Heart left ventricle (tissue), 16 donors: ENCODE data around the gene SSC5D. TPM values are rescaled to one million over a fixed set of nuclear protein-coding genes. Genes with fewer than 3 reads are reported as not detected.
A peak's percentile ranks its signal among the peaks of the same experiment; 100 is the strongest.

Source experiments
- ATAC-seq, 4 donors: fragments of 200-7000 bp; cut with Tn5 transposase; one replicate each; pipeline ENCODE4 v1.9.1; 2020 to 2022; ENCODE audit warnings: moderate library complexity in 4 of 4, mild to moderate bottlenecking in 3 of 4, moderate number of reproducible peaks in 1 of 4
- DNase-seq, 5 donors: peaks; one replicate each; pipeline ENCODE4 v3.0.0-alpha.2; 2020
- H3K27ac ChIP-seq, 12 donors: fragments of 200-600 bp; sonication (generic) in 4 of 12; one replicate each; pipeline versions ENCODE4 v1.5.0 to v1.8.0; 2016 to 2022; ENCODE audit warnings: mild to moderate bottlenecking in 2 of 12
- H3K27me3 ChIP-seq, 9 donors: fragments of 200-600 bp; sonication (generic) in 2 of 9; one replicate each; pipeline versions ENCODE4 v1.5.1 to v1.8.0; 2016 to 2022; ENCODE audit warnings: mild to moderate bottlenecking in 3 of 9
- H3K36me3 ChIP-seq, 9 donors: fragments of 200-600 bp; sonication (generic) in 2 of 9; one replicate each; pipeline versions ENCODE4 v1.5.0 to v1.8.0; 2018 to 2022; ENCODE audit warnings: mild to moderate bottlenecking in 2 of 9
- H3K4me1 ChIP-seq, 12 donors: fragments of 200-600 bp; sonication (generic) in 4 of 12; one replicate each; pipeline versions ENCODE4 v1.5.0 to v1.8.0; 2016 to 2022; ENCODE audit warnings: mild to moderate bottlenecking in 3 of 12
- H3K4me3 ChIP-seq, 12 donors: fragments of 200-600 bp; sonication (generic) in 4 of 12; one replicate each; pipeline versions ENCODE4 v1.5.0 to v1.8.0; 2017 to 2022; ENCODE audit warnings: mild to moderate bottlenecking in 9 of 12, moderate library complexity in 4 of 12
- H3K9me3 ChIP-seq, 12 donors: fragments of 200-600 bp; sonication (generic) in 4 of 12; one replicate each; pipeline versions ENCODE4 v1.5.0 to v1.8.0; 2016 to 2022; ENCODE audit warnings: mild to moderate bottlenecking in 1 of 12
- CTCF ChIP-seq, 12 donors: fragments of 200-600 bp; sonication (generic) in 4 of 12; IDR thresholded peaks; one replicate each; pipeline versions ENCODE4 v1.5.0 to v1.8.0; 2018 to 2022; ENCODE audit warnings: antibody characterized with exemption in 12 of 12, mild to moderate bottlenecking in 5 of 12
- POLR2A ChIP-seq, 2 donors: fragments of 450-650 bp; IDR thresholded peaks; one replicate each; pipeline ENCODE4 v1.6.1; 2017; ENCODE audit warnings: antibody characterized with exemption in 2 of 2, mild to moderate bottlenecking in 2 of 2, moderate library complexity in 2 of 2
- WGBS, 4 donors: extraction: QIAGEN DNeasy Blood & Tissue Kit in 2 of 4; methylation state at CpG; one replicate each; pipeline versions ENCODE4 v1.1.5 to v1.1.7; 2013 to 2018; 5-methylcytosine and 5-hydroxymethylcytosine counted together
- intact Hi-C, 10 donors: fragments of 100-400 bp; cut with DNase I; formaldehyde crosslinking; loops; one replicate each; pipeline versions ENCODE4 v1.11.1 to v1.14.2; 2022
- polyA plus RNA-seq, 2 donors: library from polyadenylated mRNA; stranded (reverse); fragments of 200-250 nt; gene quantifications; one replicate each; pipeline ENCODE4 v1.2.3, GENCODE V29; 2013
- total RNA-seq, 9 donors: library from RNA; depleted of rRNA in 2 of 9; stranded (reverse); fragments of >200 nt in 2 of 9; fragmentation: NEBNext Ultra II Directional in 3 of 9; extraction: Animal tissue kit (Norgen Biotek cat#: 25700) in 3 of 9; gene quantifications; one replicate each; pipeline versions ENCODE4 v1.1.0 to v1.2.4, GENCODE V29; 2016 to 2023
- donor health status: ischemic (EF 13 %, LVEDD 7.1; RV severe dilation, severe dysfunction).
- donor health status: healthy with polysubstance abuse.
- donor health status: DM: no; HTN: yes; CAD: no.
- donor health status: DM: no; HTN: no; CAD: no.
- donor health status: ischemic (EF 25% LVEDD 6.9; RV normal size, moderate dysfunction).
- donor health status: ischemic (EF 25% LVEDD 5.7; RV mildly dilated, moderate dysfunction).
- donor health status: healthy.
- donor health status: DM: yes; HTN: yes; CAD: no.
- donor health status: ischemic (EF 35%, LVEDD 5.7; RV mildly dilated, moderate dysfunction).
- donor health status: nonischemic (EF 11% LVEDD 7.7; RV severe dilation, severe dysfunction).
- donor health status: DM: yes; HTN: yes; CAD: no.
- donor health status: PGD.
- donor health status: ischemic (EF 29% LVEDD 5.4; RV normal size, mild dysfunction).
- donor health status: nonischemic (EF 23%, LVEDD 6.1; RV moderate dilation, normal function).

Gene SSC5D
- total and polyA plus RNA-seq, 11 donors, result 0.91 to 6.2 (median 3.1) TPM

- peaks cover 0 to 27% (median 11%) of the 10 kb centered on the region in 12 donors for H3K4me1 ChIP-seq
- no peak overlapping the region for H3K4me3 ChIP-seq
- peaks cover 24 to 51% (median 37%) of the 10 kb centered on the region in 9 donors for H3K27me3 ChIP-seq
- TF ChIP-seq POLR2A (IDR thresholded peaks at IDR 0.05), result no peak
- TF ChIP-seq CTCF (IDR thresholded peaks at IDR 0.05), result no peak
- no peak for ATAC-seq
- H3K9me3 ChIP-seq, result no peaks in the 10 kb centered on the region
- 32 to 43% (median 37%) methylated on average over 11 to 16 of the region's 16 CpGs for WGBS, 4 donors
- intact Hi-C loops, result no loop called here
- no peak overlapping the region for H3K27ac ChIP-seq
- H3K36me3 ChIP-seq, result no peaks in the 10 kb centered on the region
- DNase-seq, result no peak
These were observed 38.8 kb upstream of the SSC5D start for GRCh38 chr19:55449469-55449868.

GRCh38 chr19:55451163-55451964 is 36.9 kb upstream of the SSC5D start:
- H3K4me1 ChIP-seq, result peaks cover 0 to 27% (median 11%) of the 10 kb centered on the region in 12 donors
- H3K27ac ChIP-seq, result no peak overlapping the region
- TF ChIP-seq POLR2A (IDR thresholded peaks at IDR 0.05), result no peak
- TF ChIP-seq CTCF (IDR thresholded peaks at IDR 0.05), result no peak
- no peaks in the 10 kb centered on the region for H3K9me3 ChIP-seq
- H3K27me3 ChIP-seq, result peaks cover 14 to 38% (median 25%) of the 10 kb centered on the region in 9 donors
- ATAC-seq, result no peak
- peaks cover 0 to 15% (median 7%) of the 10 kb centered on the region in 9 donors for H3K36me3 ChIP-seq
- peak overlapping the region in 6 of 12 donors; percentile 6 to 22 (median 11) for H3K4me3 ChIP-seq
- intact Hi-C loops, result loop anchor here in 1 of 10 donors (10.0 kb wide), 1 partner anchor 307 kb away; the partner anchor contains the start of gene TNNT1
- DNase-seq, result no peak
- 1 to 3% (median 1%) methylated on average over 26 to 79 of the region's 80 CpGs for WGBS, 4 donors

- TF ChIP-seq CTCF (IDR thresholded peaks at IDR 0.05), result no peak
- no peak for TF ChIP-seq POLR2A (IDR thresholded peaks at IDR 0.05)
- 3 to 7% (median 5%) methylated on average over 30 to 57 of the region's 57 CpGs for WGBS, 4 donors
- H3K4me1 ChIP-seq, result peaks cover 0 to 27% (median 11%) of the 10 kb centered on the region in 12 donors
- no peak overlapping the region for H3K27ac ChIP-seq
- ATAC-seq (no peak), DNase-seq (no peak)
- no peaks in the 10 kb centered on the region for H3K9me3 ChIP-seq
- intact Hi-C loops, result loop anchor here in 1 of 10 donors (10.0 kb wide), 1 partner anchor 307 kb away; the partner anchor contains the start of gene TNNT1
- H3K4me3 ChIP-seq, result peak overlapping the region in 6 of 12 donors; percentile 6 to 29 (median 11)
- H3K27me3 ChIP-seq, result peaks cover 14 to 35% (median 21%) of the 10 kb centered on the region in 9 donors
- H3K36me3 ChIP-seq, result peaks cover 0 to 16% (median 7%) of the 10 kb centered on the region in 9 donors
These were observed 36.1 kb upstream of the SSC5D start for GRCh38 chr19:55451965-55452748.
